HG02852 (cell line): ENCODE data around the gene AAMP.

Experiments used
- ATAC-seq: cut with Tn5 transposase; IDR thresholded peaks from one replicate; pipeline ENCODE4 v1.9.1; 2021; ENCODE audit warnings: mild to moderate bottlenecking, moderate library complexity; ENCODE audit not compliant: unreplicated experiment

The AAMP gene

GRCh38 chr2:218260166-218260565 is 9.8 kb downstream of the AAMP start:
- no peak for ATAC-seq

DNA sequence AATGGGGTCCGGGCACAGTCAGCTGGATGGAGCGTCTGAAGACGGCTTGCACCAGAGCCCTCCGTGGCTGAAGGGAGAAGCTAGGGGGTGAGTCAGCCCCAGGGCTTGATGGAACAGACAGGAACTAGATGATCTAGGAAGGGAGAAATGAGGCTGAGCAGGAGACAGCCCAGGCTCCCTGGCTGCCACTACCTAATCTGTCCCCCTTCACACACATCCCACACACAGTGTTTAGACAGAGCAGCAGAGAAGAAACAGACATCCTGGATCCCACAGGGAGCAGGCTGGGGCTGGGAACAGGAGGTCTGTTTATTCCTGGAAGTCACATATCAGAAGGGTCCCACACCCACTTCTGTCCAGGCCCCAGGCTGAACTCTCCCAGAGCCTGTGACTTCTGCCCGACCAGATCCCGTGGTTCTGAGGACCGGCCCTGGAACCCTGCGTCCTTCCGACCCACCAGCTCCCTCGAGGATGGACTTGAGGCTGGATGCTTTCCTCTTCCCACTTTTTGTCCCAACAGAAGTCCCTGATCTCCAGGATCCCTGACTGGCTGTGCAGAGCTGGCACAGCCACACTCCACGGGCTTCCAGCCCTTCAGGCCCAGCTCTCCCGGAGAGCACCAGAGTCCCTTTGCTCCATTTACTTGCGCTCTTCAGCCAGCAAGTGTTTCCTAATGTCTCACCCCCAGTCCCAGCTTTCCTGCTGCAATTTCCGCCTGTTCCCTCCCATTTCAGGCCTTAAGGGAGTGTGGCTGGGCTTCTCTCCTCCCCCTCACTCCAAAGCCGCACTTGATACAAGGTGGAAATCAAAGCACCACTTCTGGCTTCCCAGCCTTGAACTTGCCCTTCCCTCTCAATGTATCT is 10.6 kb downstream of the AAMP start:
- no peak for ATAC-seq

DNA sequence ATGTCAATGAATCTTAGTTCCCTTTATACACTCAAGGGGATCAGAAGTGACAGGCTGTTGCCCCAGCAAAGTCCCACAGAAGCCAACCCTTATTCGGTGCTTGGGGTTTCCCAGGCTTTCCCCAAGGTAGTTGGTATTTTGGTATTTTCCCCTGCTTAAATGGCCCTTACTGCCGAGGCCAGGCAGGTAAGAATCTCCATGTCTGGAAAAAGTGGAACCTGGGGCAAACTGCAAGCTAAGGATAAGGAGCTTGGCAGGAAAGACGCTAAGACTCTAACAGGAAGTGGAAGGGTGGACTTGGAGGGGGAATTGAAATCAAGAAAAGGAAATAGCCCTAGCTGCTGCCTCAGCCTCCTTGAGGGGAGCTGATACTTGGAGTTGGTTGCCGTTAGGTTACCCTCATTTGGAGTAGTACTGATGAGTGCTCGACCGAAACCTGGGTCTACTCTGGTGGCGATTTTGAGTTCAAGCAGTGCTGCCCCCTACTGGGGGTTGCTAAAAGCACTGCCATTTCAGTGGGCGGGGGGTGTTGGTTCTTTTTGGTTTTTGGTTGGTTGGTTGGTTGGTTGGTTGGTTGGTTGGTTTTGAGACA is 12.5 kb downstream of the AAMP start:
- ATAC-seq: peak; percentile 75

DNA sequence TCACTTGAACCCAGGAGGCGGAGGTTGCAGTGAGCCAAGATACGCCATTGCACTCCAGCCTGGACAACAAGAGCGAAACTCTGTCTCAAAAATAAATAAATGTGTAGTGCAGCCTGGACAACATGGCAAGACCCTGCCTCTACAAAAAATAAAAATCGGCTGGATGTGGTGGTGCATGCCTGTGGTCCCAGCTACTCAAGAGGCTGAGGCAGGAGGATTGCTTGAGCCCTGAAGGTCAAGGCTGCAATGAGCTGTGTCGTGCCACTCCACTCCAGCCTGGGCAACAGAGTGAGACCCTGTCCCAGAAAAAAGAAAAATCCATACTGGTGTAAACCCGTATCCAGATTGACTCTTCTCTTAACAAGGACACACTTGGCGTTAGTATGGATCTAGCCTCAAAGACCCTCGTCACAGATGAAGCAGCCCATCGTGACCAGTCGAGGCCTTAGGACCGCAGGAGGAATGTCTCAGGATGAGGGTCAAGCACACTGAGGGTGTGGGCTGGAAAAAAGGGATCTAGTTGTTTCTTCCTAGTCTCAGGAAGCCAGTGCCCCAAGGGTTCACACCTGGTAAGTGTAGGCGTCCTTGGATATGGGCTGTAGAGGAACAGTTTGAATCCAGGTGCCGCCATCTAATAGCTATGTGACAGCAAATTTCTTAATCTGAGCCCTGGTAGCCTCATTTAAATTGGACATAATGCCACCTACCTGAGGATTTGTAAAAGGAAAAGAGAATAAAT is 13.2 kb downstream of the AAMP start:
- no peak for ATAC-seq

DNA sequence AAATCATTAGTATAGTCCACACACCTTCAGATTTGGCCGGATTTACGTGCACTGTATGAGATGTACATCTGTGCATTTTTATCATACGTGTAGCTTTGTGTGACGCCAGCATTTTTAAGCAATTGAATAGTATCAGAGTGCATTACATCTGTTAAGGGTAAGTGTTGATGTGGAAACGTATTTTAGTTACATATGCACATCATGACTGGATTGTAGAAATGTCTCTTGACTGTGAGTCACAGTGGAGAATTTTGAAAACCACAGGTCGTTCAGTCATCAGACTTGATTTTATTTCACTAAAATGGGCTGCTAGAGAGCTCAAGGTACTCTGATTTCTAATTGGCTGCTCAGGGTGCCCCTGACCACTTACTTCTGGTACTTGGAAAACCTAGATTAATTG is 14.5 kb downstream of the AAMP start:
- no peak for ATAC-seq

- no peak for ATAC-seq
Measured at GRCh38 chr2:218253232-218253625, 16.7 kb downstream of the AAMP start.

- no peak for ATAC-seq
Measured at GRCh38 chr2:218252509-218253231, 17.3 kb downstream of the AAMP start.

DNA sequence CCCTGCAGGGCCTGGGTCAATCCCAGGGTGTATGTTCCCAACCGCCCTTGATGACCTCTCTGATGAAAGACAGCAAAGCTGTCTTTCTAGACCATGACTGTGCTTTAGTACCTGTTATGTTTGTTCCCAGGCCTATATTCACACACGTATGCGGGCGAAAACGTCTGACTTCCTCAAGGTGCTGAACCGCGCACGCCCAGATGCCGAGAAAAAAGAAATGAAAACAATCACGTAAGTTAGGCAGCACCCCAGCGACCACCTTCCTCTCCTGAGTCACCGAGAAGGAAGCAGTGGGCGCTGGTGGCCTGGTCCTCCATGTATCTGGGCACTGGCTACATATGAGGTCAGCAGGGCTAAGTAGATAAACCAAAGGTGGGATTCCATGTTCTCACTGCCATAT is 20.2 kb downstream of the AAMP start:
- no peak for ATAC-seq

- ATAC-seq: no peak
Measured at GRCh38 chr2:218245214-218245613, 24.7 kb downstream of the AAMP start.

DNA sequence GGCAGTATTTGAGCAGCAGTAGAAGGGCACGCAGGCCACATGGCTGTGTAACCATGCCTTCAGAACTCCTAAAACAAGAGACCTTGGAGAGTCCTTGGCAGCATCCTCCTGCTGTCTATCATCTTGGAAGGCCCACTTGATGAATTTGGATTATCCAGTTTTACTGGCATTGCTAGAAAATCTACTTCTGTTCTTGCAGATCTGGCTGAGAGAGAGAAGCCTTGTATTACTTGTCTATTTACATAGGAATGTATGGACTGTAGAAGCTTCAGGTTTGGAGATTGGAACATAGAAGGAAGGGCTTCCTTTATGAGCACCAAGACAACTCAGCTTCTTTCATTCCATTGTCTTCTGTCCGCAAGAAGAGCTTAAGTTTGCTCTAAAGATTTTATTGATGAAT is 25.3 kb downstream of the AAMP start:
- ATAC-seq: no peak

- ATAC-seq: no peak
Measured at GRCh38 chr2:218244204-218244603, 25.7 kb downstream of the AAMP start.

DNA sequence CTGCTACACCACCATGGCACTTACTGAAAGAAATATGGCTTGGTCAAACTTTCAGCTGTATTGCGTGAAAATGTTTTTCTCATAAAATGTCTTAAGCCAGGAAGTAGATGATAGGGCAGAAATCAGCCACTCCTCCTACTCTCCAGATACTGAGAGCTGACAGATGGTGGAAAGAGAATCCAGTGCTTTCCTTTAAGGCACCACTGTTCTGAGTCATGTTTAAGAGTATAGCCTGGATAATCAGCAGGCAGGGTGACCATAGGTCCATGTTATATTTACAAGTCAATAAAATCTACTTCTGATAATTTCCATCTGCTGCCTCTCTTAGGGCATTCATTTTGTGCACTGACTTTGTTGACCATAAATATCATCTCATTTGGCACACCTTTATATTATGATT is 31.1 kb downstream of the AAMP start:
- no peak for ATAC-seq

GRCh38 chr2:218236829-218237228 is 33.1 kb downstream of the AAMP start:
- ATAC-seq: no peak

- ATAC-seq: no peak
Measured at GRCh38 chr2:218235017-218235416, 34.9 kb downstream of the AAMP start.

DNA sequence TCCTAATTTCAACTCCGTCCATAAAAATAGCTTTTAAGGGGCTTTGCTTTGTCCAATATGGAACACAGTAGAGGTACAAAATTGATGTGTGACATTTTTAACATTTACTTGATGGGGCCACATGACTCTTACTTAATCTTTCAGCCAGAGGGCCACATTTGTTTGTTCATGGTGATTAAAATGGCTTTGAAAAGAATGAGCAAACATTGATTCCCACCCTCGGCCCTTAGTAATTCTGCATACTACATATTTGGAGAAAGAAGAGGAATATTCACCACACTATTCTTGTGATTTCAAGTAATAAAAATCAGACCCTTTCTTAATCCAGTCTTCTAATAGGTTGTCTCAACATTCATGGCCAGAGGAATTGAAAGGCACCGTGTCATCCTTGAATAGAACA is 35.4 kb downstream of the AAMP start:
- no peak for ATAC-seq

GRCh38 chr2:218233543-218233942 is 36.4 kb downstream of the AAMP start:
- ATAC-seq: no peak

GRCh38 chr2:218230882-218231281 is 39.1 kb downstream of the AAMP start:
- no peak for ATAC-seq

GRCh38 chr2:218229851-218230250 is 40.1 kb downstream of the AAMP start:
- ATAC-seq: no peak

DNA sequence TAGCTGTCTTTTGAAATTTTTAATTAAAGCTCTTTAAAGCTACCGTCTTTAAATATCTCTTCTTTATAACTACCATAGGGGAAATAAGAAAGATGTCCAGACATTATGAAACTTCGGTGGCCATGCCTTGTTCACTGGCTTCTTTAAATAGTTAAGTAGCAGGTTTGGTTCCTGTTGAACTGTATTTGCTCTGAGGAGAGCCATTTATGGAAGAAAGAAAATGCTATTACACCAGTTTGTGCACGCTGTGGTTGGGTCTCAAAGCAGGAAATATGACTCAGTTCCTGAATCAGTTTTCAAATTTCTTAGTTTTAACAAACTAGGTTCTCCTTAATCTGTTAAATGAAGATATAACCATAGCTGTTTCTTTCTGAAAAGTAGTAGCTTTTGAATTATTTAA is 40.7 kb downstream of the AAMP start:
- peak; percentile 87 for ATAC-seq

GRCh38 chr2:218228366-218229090 is 41.4 kb downstream of the AAMP start:
- ATAC-seq: no peak

DNA sequence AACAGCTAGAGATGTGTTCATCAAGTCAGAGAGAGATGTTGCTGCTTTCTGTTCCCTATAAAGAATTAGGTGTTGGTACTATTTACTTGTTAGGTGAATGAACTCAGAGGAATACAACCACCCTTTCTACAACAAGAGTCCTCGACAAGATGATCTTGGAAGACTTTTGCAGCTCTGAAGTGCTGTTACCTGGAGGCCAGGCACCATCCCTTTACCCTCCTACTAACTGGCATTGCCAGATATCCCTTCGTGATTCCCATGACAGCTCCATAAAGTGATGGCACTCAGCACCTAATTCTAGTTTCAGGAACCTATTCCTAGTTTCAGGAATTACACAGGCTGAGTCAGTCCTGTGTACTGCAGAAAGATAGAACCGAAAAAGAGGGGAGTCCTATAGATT is 43.0 kb downstream of the AAMP start:
- no peak for ATAC-seq
